IMR-90 (cell line): ENCODE results near the gene ME3. TPM values are rescaled to one million over a fixed set of nuclear protein-coding genes. Genes with fewer than 3 reads are reported as not detected.
A peak's percentile ranks its signal among the peaks of the same experiment; 100 is the strongest.

Source experiments
- ATAC-seq: fragments of 200-7000 bp; cut with Tn5 transposase; 2 replicates; pipeline ENCODE4 v1.9.1; 2020; ENCODE audit warnings: low read depth, mild to moderate bottlenecking, moderate library complexity
- BruUV-seq: library from RNA; stranded (reverse); fragments of 400-500 nt; replicated peaks from 2 replicates; lab custom pipeline; 2021; lab: Mats Ljungman, UMichigan
- CTCF ChIA-PET: fragments of 300-600 bp; formaldehyde crosslinking; extraction: SDS; loops from one replicate; lab custom pipeline; 2021; ENCODE audit warnings: antibody characterized with exemption; lab: Yijun Ruan, JAX
- POLR2A ChIA-PET: fragments of 300-600 bp; sonication (Branson Sonifier 250); formaldehyde crosslinking; loops from one replicate; lab custom pipeline; 2022; ENCODE audit warnings: antibody characterized with exemption; ENCODE audit not compliant: unreplicated experiment; lab: Charles Lee
- DNase-seq: peaks from one replicate; pipeline ENCODE4 v3.0.0; 2013
- H2AFZ ChIP-seq: replicated peaks from 2 replicates; pipeline ENCODE3; 2013; ENCODE audit warnings: low read length, mild to moderate bottlenecking; ENCODE audit not compliant: poor library complexity
- H2AK5ac ChIP-seq: 2 replicates; pipeline ENCODE4 v1.6.1; 2013; ENCODE audit warnings: low read depth, low read length, inconsistent platforms
- H2AK9ac ChIP-seq: replicated peaks from 2 replicates; pipeline ENCODE3; 2013; ENCODE audit warnings: mild to moderate bottlenecking, low read depth, low read length, moderate library complexity; ENCODE audit not compliant: poor library complexity
- H2BK120ac ChIP-seq: 2 replicates; pipeline ENCODE4 v1.6.1; 2013; ENCODE audit warnings: low read depth, low read length, inconsistent platforms
- H2BK15ac ChIP-seq: 3 replicates; pipeline ENCODE4 v1.6.1; 2013; ENCODE audit warnings: low read depth, low read length, inconsistent platforms
- H2BK20ac ChIP-seq: 2 replicates; pipeline ENCODE4 v1.6.1; 2013; ENCODE audit warnings: low read depth, mild to moderate bottlenecking, inconsistent platforms, low read length, moderate library complexity
- H2BK5ac ChIP-seq: 2 replicates; pipeline ENCODE4 v1.6.1; 2013; ENCODE audit warnings: mild to moderate bottlenecking, low read depth, low read length, inconsistent platforms; ENCODE audit not compliant: poor library complexity, severe bottlenecking
- H3K14ac ChIP-seq: replicated peaks from 2 replicates; pipeline ENCODE4 v1.6.1; 2013; ENCODE audit warnings: low read depth, low read length, inconsistent platforms
- H3K18ac ChIP-seq: 2 replicates; pipeline ENCODE4 v1.6.1; 2013; ENCODE audit warnings: low read depth, low read length, control low read depth
- H3K23ac ChIP-seq: 2 replicates; pipeline ENCODE4 v1.6.1; 2013; ENCODE audit warnings: low read depth, low read length, inconsistent platforms
- H3K27ac ChIP-seq: 2 replicates; pipeline ENCODE4 v1.5.1; 2013; ENCODE audit warnings: mild to moderate bottlenecking, control low read depth, low read length; ENCODE audit not compliant: insufficient read depth
- H3K27me3 ChIP-seq: 2 replicates; pipeline ENCODE4 v1.6.1; 2013; ENCODE audit warnings: low read length; ENCODE audit not compliant: control insufficient read depth, insufficient read depth
- H3K36me3 ChIP-seq: 2 replicates; pipeline ENCODE4 v1.6.1; 2013; ENCODE audit warnings: low read length, mixed read lengths; ENCODE audit not compliant: control insufficient read depth, insufficient read depth
- H3K4ac ChIP-seq: 2 replicates; pipeline ENCODE4 v1.6.1; 2013; ENCODE audit warnings: low read depth, low read length, inconsistent platforms
- H3K4me1 ChIP-seq: 2 replicates; pipeline ENCODE4 v1.6.1; 2013; ENCODE audit warnings: low read length, mixed read lengths; ENCODE audit not compliant: control insufficient read depth, insufficient read depth
- H3K4me2 ChIP-seq: 2 replicates; pipeline ENCODE4 v1.6.1; 2013; ENCODE audit warnings: low read depth, mild to moderate bottlenecking, control low read depth, low read length, moderate library complexity
- H3K4me3 ChIP-seq: 2 replicates; pipeline ENCODE4 v1.5.1; 2013; ENCODE audit warnings: low read depth, mild to moderate bottlenecking, control low read depth, low read length, moderate library complexity; ENCODE audit not compliant: insufficient read depth
- H3K56ac ChIP-seq: 2 replicates; pipeline ENCODE4 v1.6.1; 2013; ENCODE audit warnings: low read length, inconsistent platforms; ENCODE audit not compliant: insufficient read depth; ENCODE audit errors: extremely low read depth
- H3K79me1 ChIP-seq, 2 experiments: 2 replicates each; pipeline ENCODE4 v1.6.1; 2013; ENCODE audit warnings: low read length in 2 of 2, inconsistent platforms in 1 of 2, low read depth in 1 of 2
- H3K9ac ChIP-seq: 2 replicates; pipeline ENCODE4 v1.6.1; 2013; ENCODE audit warnings: low read depth, low read length, control low read depth
- H3K9me1 ChIP-seq: 2 replicates; pipeline ENCODE4 v1.6.1; 2013; ENCODE audit warnings: low read length, inconsistent platforms; ENCODE audit not compliant: insufficient read depth
- H3K9me3 ChIP-seq: 2 replicates; pipeline ENCODE4 v1.6.1; 2013; ENCODE audit warnings: low read length; ENCODE audit not compliant: control insufficient read depth, insufficient read depth
- H4K20me1 ChIP-seq: 2 replicates; pipeline ENCODE4 v1.6.1; 2013; ENCODE audit warnings: low read length, inconsistent platforms; ENCODE audit not compliant: insufficient read depth
- H4K5ac ChIP-seq: 2 replicates; pipeline ENCODE4 v1.6.1; 2013; ENCODE audit warnings: mild to moderate bottlenecking, low read depth, low read length, control low read depth
- H4K8ac ChIP-seq, 2 experiments: 2 replicates each; pipeline ENCODE4 v1.6.1; 2013; ENCODE audit warnings: low read depth in 2 of 2, low read length in 2 of 2, control low read depth in 1 of 2, inconsistent platforms in 1 of 2
- H4K91ac ChIP-seq: 2 replicates; pipeline ENCODE4 v1.6.1; 2013; ENCODE audit warnings: low read depth, low read length, inconsistent platforms; ENCODE audit not compliant: insufficient read depth
- CEBPB ChIP-seq: IDR thresholded peaks from 2 replicates; pipeline ENCODE4 v1.6.1; 2012; ENCODE audit warnings: low read depth, low read length, improper control_type of control experiment
- USF2 ChIP-seq: fragments of 150-350 bp; IDR thresholded peaks from 2 replicates; pipeline ENCODE4 v1.6.1; 2017; ENCODE audit warnings: mild to moderate bottlenecking, antibody characterized with exemption, low read length, low read depth
- WGBS, 2 experiments: methylation state at CpG; one replicate each; pipeline versions ENCODE4 v1.1.5 to v1.1.7; 2013; ENCODE audit warnings: missing lambda C conversion rate in 2 of 2; ENCODE audit not compliant: insufficient read length in 1 of 2; ENCODE audit errors: extremely low coverage in 2 of 2; 5-methylcytosine and 5-hydroxymethylcytosine counted together
- dilution Hi-C: fragments of 300-500 bp; cut with HindIII; formaldehyde crosslinking; loops from one replicate; pipeline ENCODE4 v1.14.3; 2018; ENCODE audit warnings: low sequenced_read_pairs; ENCODE audit not compliant: unreplicated experiment
- in situ Hi-C: fragments of 300-500 bp; cut with MboI; formaldehyde crosslinking; loops from 3 replicates; pipeline ENCODE4 v1.14.3; 2019; ENCODE audit warnings: low sequenced_read_pairs, inconsistent platforms, mixed read lengths
- intact Hi-C: fragments of 100-400 bp; cut with micrococcal nuclease; formaldehyde crosslinking; loops from 2 replicates; pipeline ENCODE4 v1.10.0; 2022
- polyA plus RNA-seq, 3 experiments: library from polyadenylated mRNA; depleted of rRNA; stranded (reverse); fragments of >200 nt; gene quantifications; 2 replicates each; pipeline ENCODE4 v1.2.3, GENCODE V29; 2012; ENCODE audit warnings: low replicate concordance in 1 of 3
- total RNA-seq: library from RNA; depleted of rRNA; stranded (reverse); fragments of >200 nt; gene quantifications from 2 replicates; pipeline ENCODE4 v1.2.3, GENCODE V29; 2012

The ME3 gene
- total and polyA plus RNA-seq, 2 of the 4 experiments (the other 2 are of a cell fraction) = 7.8 to 9.0 TPM

GRCh38 chr11:86699040-86699791, 26.8 kb upstream of the ME3 start:
- intact Hi-C loops = no loop called here
- H3K4ac ChIP-seq = no peak overlapping the region; the same call in 1 of the 2 replicates
- in situ Hi-C loops = no loop called here
- no peak overlapping the region for H4K5ac ChIP-seq
- ChIA-PET CTCF (no interaction called here), POLR2A (interaction anchor here (0.6 kb wide), 1 partner anchor 215 kb away, joined by 6 read pairs; no protein-coding TSS in a partner anchor)
- no peaks in the 10 kb centered on the region for H3K27me3 ChIP-seq
- H3K4me3 ChIP-seq = no peak overlapping the region
- no peak overlapping the region for H3K27ac ChIP-seq
- peak; percentile 17 for DNase-seq
- dilution Hi-C loops = no loop called here
- no peak for ATAC-seq
- H2AFZ ChIP-seq = no peak overlapping the region
- H2BK120ac ChIP-seq = no peak overlapping the region
- no peak overlapping the region for H2BK15ac ChIP-seq
- peaks cover 11% of the 10 kb centered on the region for H3K4me1 ChIP-seq
- no peak overlapping the region for H4K8ac ChIP-seq
- no peak overlapping the region for H3K14ac ChIP-seq
- H2BK20ac ChIP-seq = 0 out of 2 replicates have a peak overlapping the region, but pooled peaks have one; percentile 18
- H3K23ac ChIP-seq = no peak overlapping the region
- H2BK5ac ChIP-seq = no peak overlapping the region
- TF ChIP-seq CEBPB = peak; percentile 17; the same call in 1 of the 2 replicates
- TF ChIP-seq USF2 = no peak
- H3K9me3 ChIP-seq = no peaks in the 10 kb centered on the region
- no peak overlapping the region; the same call in 1 of the 2 replicates for H4K91ac ChIP-seq
- no peaks in the 10 kb centered on the region for H4K20me1 ChIP-seq
- no peak overlapping the region for H3K4me2 ChIP-seq
- peaks cover 5% of the 10 kb centered on the region; the same call in 1 of the 2 replicates for H3K9me1 ChIP-seq
- no peak overlapping the region for H2AK9ac ChIP-seq
- H3K36me3 ChIP-seq = no peaks in the 10 kb centered on the region
- 0 out of 4 replicates have a peak, but pooled peaks cover 0 to 4% of the 10 kb centered on the region in 2 experiments for H3K79me1 ChIP-seq
- peak overlapping the region; percentile 52 for H2AK5ac ChIP-seq
- H3K9ac ChIP-seq = no peak overlapping the region
- H3K56ac ChIP-seq = no peak overlapping the region
- WGBS, 2 experiments = no CpG with 5 or more reads among the region's 1 CpG
- BruUV-seq = no TSS peak
- no peak overlapping the region for H3K18ac ChIP-seq
